Activated naive CD4-positive, alpha-beta T cell treated with Interleukin-2 at 50 U/mL for 16 hours (primary cell): ENCODE results near the gene MYOM1.
"Not testable (repeated sequence)": the region's sequence is repeated elsewhere in the genome, so short reads cannot be mapped to it uniquely, and the experiment has no call there.

Experiments used
- DNase-seq: peaks from one replicate; pipeline ENCODE4 v3.0.0-alpha.2; 2020

The MYOM1 gene

GRCh38 chr18:3248658-3249359 lies 29.0 kb upstream of the MYOM1 start:
- DNase-seq = peak; percentile 11

GRCh38 chr18:3248062-3248657 lies 28.4 kb upstream of the MYOM1 start:
- DNase-seq = no peak

- DNase-seq = peak; percentile 94
These were observed 27.7 kb upstream of the MYOM1 start, which contains the start of gene MYL12A for GRCh38 chr18:3247240-3248061. Gene MYL12A (plus strand): TSS chr18:3247801. CDS start chr18:3253248, 5,447 bp downstream.

- no peak for DNase-seq
These were observed 27.0 kb upstream of the MYOM1 start for GRCh38 chr18:3246635-3247239.

GRCh38 chr18:3245853-3246634 lies 26.3 kb upstream of the MYOM1 start:
- peak; percentile 82 for DNase-seq

GRCh38 chr18:3245185-3245564 lies 25.4 kb upstream of the MYOM1 start:
- no peak for DNase-seq

- no peak for DNase-seq
These were observed 19.0 kb upstream of the MYOM1 start for GRCh38 chr18:3238742-3239141.

- no peak for DNase-seq
These were observed 16.7 kb upstream of the MYOM1 start for GRCh38 chr18:3236470-3236869.

GRCh38 chr18:3235846-3236245 lies 16.1 kb upstream of the MYOM1 start:
- DNase-seq = no peak

GRCh38 chr18:3234457-3234856 lies 14.7 kb upstream of the MYOM1 start:
- no peak for DNase-seq

GRCh38 chr18:3233433-3234168 lies 13.8 kb upstream of the MYOM1 start:
- DNase-seq = no peak

GRCh38 chr18:3233004-3233403 lies 13.2 kb upstream of the MYOM1 start:
- DNase-seq = no peak

GRCh38 chr18:3230401-3231334 lies 10.9 kb upstream of the MYOM1 start:
- DNase-seq = no peak

GRCh38 chr18:3226048-3226447 lies 6.3 kb upstream of the MYOM1 start:
- no peak for DNase-seq

GRCh38 chr18:3225588-3225987 lies 5.8 kb upstream of the MYOM1 start:
- DNase-seq = no peak

- no peak for DNase-seq
These were observed 4.5 kb upstream of the MYOM1 start for GRCh38 chr18:3224223-3224622.

GRCh38 chr18:3223356-3223755 lies 3.6 kb upstream of the MYOM1 start:
- no peak for DNase-seq

- no peak for DNase-seq
These were observed 1.7 kb upstream of the MYOM1 start for GRCh38 chr18:3221496-3221895.

GRCh38 chr18:3220868-3221267 lies 1.1 kb upstream of the MYOM1 start:
- not testable (repeated sequence) for DNase-seq

- DNase-seq = no peak
These were observed 532 bp downstream of the MYOM1 start for GRCh38 chr18:3219241-3219630.

GRCh38 chr18:3218819-3219218 lies 949 bp downstream of the MYOM1 start:
- DNase-seq = no peak
